Endodermal cell (in vitro differentiated cells): Measurements from ENCODE around the gene IRX2. TPM values are rescaled to one million over a fixed set of nuclear protein-coding genes. Genes with fewer than 3 reads are reported as not detected.
A peak's percentile ranks its signal among the peaks of the same experiment; 100 is the strongest.

Source experiments
- DNase-seq: peaks from one replicate; pipeline ENCODE4 v3.0.0-alpha.2; 2017
- H3K27ac ChIP-seq: 2 replicates; pipeline ENCODE4 v1.5.1; 2013; ENCODE audit warnings: mild to moderate bottlenecking, low read depth, low read length, moderate library complexity
- H3K27me3 ChIP-seq: 2 replicates; pipeline ENCODE4 v1.6.1; 2013; ENCODE audit warnings: mild to moderate bottlenecking, low read length, moderate library complexity; ENCODE audit not compliant: insufficient read depth, control insufficient read depth, poor library complexity, severe bottlenecking
- H3K36me3 ChIP-seq: 2 replicates; pipeline ENCODE4 v1.7.0; 2013; ENCODE audit warnings: mild to moderate bottlenecking, low read length, moderate library complexity; ENCODE audit not compliant: control insufficient read depth, insufficient read depth
- H3K4me1 ChIP-seq: one replicate; pipeline ENCODE4 v1.7.0; 2013; ENCODE audit warnings: low read length; ENCODE audit not compliant: control insufficient read depth, insufficient read depth
- H3K4me3 ChIP-seq: 2 replicates; pipeline ENCODE4 v1.5.1; 2013; ENCODE audit warnings: mild to moderate bottlenecking, low read length, moderate library complexity
- H3K9ac ChIP-seq: 2 replicates; pipeline ENCODE4 v1.6.1; 2013; ENCODE audit warnings: mild to moderate bottlenecking, low read length, moderate library complexity; ENCODE audit not compliant: poor library complexity, severe bottlenecking; ENCODE audit errors: extremely low read depth
- H3K9me3 ChIP-seq: 2 replicates; pipeline ENCODE4 v1.6.1; 2013; ENCODE audit warnings: mild to moderate bottlenecking, low read length, moderate library complexity; ENCODE audit not compliant: control insufficient read depth
- H3K27ac Mint-ChIP-seq: 2 replicates; pipeline ENCODE4 v1.8.0; 2020; ENCODE audit warnings: mixed read lengths
- H3K27me3 Mint-ChIP-seq: 2 replicates; pipeline ENCODE4 v1.8.0; 2021; ENCODE audit warnings: mild to moderate bottlenecking, mixed read lengths; ENCODE audit not compliant: insufficient read depth
- H3K36me3 Mint-ChIP-seq: 2 replicates; pipeline ENCODE4 v1.8.0; 2020; ENCODE audit warnings: low read depth, mixed read lengths
- H3K4me1 Mint-ChIP-seq: 2 replicates; pipeline ENCODE4 v1.8.0; 2020; ENCODE audit warnings: mixed read lengths
- H3K4me3 Mint-ChIP-seq: 2 replicates; pipeline ENCODE4 v1.8.0; 2020; ENCODE audit warnings: mild to moderate bottlenecking, moderate library complexity, mixed read lengths
- H3K9me3 Mint-ChIP-seq: 2 replicates; pipeline ENCODE4 v1.8.0; 2020; ENCODE audit warnings: mild to moderate bottlenecking, mixed read lengths
- WGBS, 2 experiments: methylation state at CpG; one replicate each; pipeline versions ENCODE4 v1.1.5 to v1.1.7; 2013; ENCODE audit warnings: missing lambda C conversion rate in 2 of 2, mixed read lengths in 1 of 2; ENCODE audit not compliant: insufficient coverage in 1 of 2, insufficient read length in 1 of 2; 5-methylcytosine and 5-hydroxymethylcytosine counted together
- total RNA-seq, 2 donors: library from RNA; stranded (reverse); fragmentation: NEBNext Ultra II Directional in 1 of 2; extraction: Animal tissue kit (Norgen Biotek cat#: 25700) in 1 of 2; gene quantifications; 2 replicates in 1 of 2; 3 replicates in 1 of 2; pipeline ENCODE4 v1.2.1, GENCODE V29; 2021
- TF ChIP-seq, protein P1 (sequence below): fragments of 200-600 bp; sonication (generic); conservative IDR thresholded peaks from 2 replicates; pipeline ENCODE4 v1.5.0; 2021; ENCODE audit warnings: antibody characterized with exemption, mild to moderate bottlenecking

Gene IRX2
- total RNA-seq, 2 donors from 2014 or later, result 4.2 to 6.9 TPM

DNA sequence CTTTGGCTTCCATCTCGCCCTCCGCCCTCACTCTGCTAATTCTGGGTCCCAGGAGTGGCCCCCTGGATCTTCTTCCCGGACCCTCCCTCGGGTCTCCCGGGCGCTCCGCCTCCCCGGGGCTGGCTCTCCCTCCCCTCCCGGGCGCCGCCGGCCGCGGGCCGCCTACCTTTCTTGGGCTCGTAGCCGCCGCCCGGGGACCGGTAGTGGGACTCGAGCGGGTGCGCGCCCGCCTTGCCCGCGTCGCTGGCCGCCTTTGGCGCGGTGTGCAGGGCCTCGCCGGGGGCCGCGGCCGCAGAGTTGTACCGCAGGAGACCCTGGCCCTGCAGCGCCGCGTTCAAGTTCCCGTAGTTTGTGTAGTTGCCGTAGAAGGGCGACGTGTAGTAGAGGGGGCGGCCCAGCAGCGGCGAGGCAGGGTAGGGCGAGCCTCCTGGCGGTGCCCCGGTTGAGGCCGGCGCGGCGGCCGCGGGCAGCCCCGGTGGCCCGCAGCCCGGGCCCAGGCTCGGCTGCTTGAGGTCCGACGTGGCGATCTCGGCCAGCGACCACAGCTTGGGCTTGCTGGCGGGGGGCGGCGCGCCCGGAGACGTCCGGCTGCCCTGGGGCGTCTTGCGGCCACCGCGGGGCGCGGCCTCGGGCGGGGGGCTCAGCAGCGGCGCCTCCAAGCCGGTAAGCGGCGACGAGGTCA, 3.2 kb downstream of the IRX2 start:
- H3K9me3 ChIP-seq, result no peaks in the 10 kb centered on the region
- peaks cover 27% of the 10 kb centered on the region for H3K27me3 ChIP-seq
- peaks cover 29% of the 10 kb centered on the region for H3K36me3 ChIP-seq
- 95% methylated on average over 53 to 86 of the region's 86 CpGs for WGBS, 2 experiments
- no peak overlapping the region for H3K9ac ChIP-seq
- H3K4me3 ChIP-seq, result no peak overlapping the region
- no peak overlapping the region for H3K4me3 Mint-ChIP-seq
- no peak overlapping the region for H3K27ac ChIP-seq
- H3K9me3 Mint-ChIP-seq, result peaks cover 8% of the 10 kb centered on the region
- TF ChIP-seq, protein P1, sequence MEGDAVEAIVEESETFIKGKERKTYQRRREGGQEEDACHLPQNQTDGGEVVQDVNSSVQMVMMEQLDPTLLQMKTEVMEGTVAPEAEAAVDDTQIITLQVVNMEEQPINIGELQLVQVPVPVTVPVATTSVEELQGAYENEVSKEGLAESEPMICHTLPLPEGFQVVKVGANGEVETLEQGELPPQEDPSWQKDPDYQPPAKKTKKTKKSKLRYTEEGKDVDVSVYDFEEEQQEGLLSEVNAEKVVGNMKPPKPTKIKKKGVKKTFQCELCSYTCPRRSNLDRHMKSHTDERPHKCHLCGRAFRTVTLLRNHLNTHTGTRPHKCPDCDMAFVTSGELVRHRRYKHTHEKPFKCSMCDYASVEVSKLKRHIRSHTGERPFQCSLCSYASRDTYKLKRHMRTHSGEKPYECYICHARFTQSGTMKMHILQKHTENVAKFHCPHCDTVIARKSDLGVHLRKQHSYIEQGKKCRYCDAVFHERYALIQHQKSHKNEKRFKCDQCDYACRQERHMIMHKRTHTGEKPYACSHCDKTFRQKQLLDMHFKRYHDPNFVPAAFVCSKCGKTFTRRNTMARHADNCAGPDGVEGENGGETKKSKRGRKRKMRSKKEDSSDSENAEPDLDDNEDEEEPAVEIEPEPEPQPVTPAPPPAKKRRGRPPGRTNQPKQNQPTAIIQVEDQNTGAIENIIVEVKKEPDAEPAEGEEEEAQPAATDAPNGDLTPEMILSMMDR, result no peak
- H3K27ac Mint-ChIP-seq, result no peak overlapping the region
- peaks cover 63% of the 10 kb centered on the region for H3K27me3 Mint-ChIP-seq
- H3K4me1 Mint-ChIP-seq, result peaks cover 9% of the 10 kb centered on the region
- peaks cover 4% of the 10 kb centered on the region for H3K4me1 ChIP-seq
- DNase-seq, result no peak
- peaks cover 28% of the 10 kb centered on the region for H3K36me3 Mint-ChIP-seq

DNA sequence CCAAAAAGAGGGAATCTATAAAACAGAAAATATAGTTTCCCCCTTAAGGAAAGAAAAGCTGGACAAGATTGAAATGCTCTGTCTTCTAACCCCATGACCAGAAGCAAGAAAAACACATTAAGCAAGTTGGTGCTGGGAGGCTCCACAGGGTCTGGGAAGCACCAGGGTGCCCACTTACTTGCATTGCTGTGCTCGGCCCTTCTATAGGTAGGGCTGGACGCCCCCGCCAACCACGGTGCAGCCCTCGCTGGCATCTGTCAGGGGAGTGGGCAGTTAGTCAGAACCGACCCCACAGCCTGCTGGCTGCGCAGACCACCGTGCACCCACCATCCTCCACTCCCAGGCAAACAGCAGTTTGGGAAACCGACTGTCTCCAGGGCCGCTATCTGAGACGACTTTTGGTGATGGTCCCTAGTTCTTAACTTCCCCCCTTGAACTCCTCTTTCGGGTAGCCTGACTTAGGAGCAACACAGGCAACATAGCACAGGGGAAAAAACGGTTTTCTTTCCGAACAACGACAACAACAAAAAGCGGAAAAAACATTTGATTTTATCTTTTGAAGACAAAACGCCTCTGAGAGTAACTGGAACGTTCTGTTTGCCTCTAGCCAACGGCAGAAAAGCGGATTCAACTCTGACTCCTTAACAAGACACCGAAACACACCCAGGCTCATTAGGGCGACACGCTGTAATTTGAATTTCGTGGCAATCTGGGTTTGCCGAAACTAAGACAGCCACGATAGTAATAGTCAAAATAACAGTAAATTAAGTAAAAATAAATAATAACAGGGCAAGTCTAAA, 3.9 kb downstream of the IRX2 start:
- Histone ChIP-seq H3K9me3 (no peaks in the 10 kb centered on the region), H3K27ac (no peak overlapping the region), H3K27me3 (peaks cover 27% of the 10 kb centered on the region), H3K4me1 (no peaks in the 10 kb centered on the region), H3K4me3 (no peak overlapping the region), H3K36me3 (peaks cover 32% of the 10 kb centered on the region), H3K9ac (no peak overlapping the region)
- H3K4me1 Mint-ChIP-seq, result peaks cover 11% of the 10 kb centered on the region
- peaks cover 62% of the 10 kb centered on the region for H3K27me3 Mint-ChIP-seq
- WGBS, 2 experiments, result 87 to 92% methylated on average over 14 to 25 of the region's 26 CpGs
- H3K9me3 Mint-ChIP-seq, result peaks cover 8% of the 10 kb centered on the region
- peaks cover 28% of the 10 kb centered on the region for H3K36me3 Mint-ChIP-seq
- peak; percentile 41 for DNase-seq
- no peak overlapping the region for H3K27ac Mint-ChIP-seq
- TF ChIP-seq, protein P1, result no peak
- no peak overlapping the region for H3K4me3 Mint-ChIP-seq

DNA sequence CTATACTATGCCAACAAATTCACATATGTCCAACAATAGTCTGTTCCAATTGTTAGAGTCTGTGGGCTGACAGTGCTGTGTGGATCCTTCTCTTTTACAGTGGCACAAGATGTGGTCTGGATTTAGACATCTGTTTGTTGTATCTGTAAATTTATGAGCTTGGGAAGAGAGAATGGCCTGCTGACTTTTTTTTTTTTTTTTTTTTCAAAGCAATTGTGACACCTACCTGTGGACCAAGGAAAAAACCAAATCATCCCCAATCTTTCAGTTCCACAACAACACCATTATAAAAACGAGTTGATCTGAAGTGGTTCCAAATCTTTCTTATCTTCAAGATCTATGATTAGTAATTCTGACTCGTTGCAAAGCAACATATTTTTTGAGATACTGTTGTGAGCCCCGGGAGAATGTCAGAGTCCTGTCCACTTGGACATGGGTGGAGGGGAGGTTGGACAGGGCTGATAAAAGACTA, 4.9 kb downstream of the IRX2 start:
- H3K4me3 ChIP-seq, result no peak overlapping the region
- peaks cover 32% of the 10 kb centered on the region for H3K36me3 ChIP-seq
- H3K9me3 ChIP-seq, result no peaks in the 10 kb centered on the region
- H3K27me3 ChIP-seq, result peaks cover 32% of the 10 kb centered on the region
- TF ChIP-seq, protein P1, result peak; percentile 49
- H3K4me1 ChIP-seq, result no peaks in the 10 kb centered on the region
- peak; percentile 35 for DNase-seq
- H3K27me3 Mint-ChIP-seq, result peaks cover 66% of the 10 kb centered on the region
- WGBS, 2 experiments, result 81 to 95% methylated on average over 2 to 3 of the region's 3 CpGs
- H3K9ac ChIP-seq, result no peak overlapping the region
- H3K4me3 Mint-ChIP-seq, result no peak overlapping the region
- H3K36me3 Mint-ChIP-seq, result peaks cover 28% of the 10 kb centered on the region
- no peak overlapping the region for H3K27ac ChIP-seq
- H3K4me1 Mint-ChIP-seq, result peaks cover 8% of the 10 kb centered on the region
- peaks cover 8% of the 10 kb centered on the region for H3K9me3 Mint-ChIP-seq
- H3K27ac Mint-ChIP-seq, result no peak overlapping the region
